Measurements from ENCODE around the gene RBMS1. TPM values are rescaled to one million over a fixed set of nuclear protein-coding genes. Genes with fewer than 3 reads are reported as not detected.
A peak's percentile ranks its signal among the peaks of the same experiment; 100 is the strongest.

The RBMS1 gene
- total RNA-seq, 1 experiment from 2014 or later: 111 TPM

DNA sequence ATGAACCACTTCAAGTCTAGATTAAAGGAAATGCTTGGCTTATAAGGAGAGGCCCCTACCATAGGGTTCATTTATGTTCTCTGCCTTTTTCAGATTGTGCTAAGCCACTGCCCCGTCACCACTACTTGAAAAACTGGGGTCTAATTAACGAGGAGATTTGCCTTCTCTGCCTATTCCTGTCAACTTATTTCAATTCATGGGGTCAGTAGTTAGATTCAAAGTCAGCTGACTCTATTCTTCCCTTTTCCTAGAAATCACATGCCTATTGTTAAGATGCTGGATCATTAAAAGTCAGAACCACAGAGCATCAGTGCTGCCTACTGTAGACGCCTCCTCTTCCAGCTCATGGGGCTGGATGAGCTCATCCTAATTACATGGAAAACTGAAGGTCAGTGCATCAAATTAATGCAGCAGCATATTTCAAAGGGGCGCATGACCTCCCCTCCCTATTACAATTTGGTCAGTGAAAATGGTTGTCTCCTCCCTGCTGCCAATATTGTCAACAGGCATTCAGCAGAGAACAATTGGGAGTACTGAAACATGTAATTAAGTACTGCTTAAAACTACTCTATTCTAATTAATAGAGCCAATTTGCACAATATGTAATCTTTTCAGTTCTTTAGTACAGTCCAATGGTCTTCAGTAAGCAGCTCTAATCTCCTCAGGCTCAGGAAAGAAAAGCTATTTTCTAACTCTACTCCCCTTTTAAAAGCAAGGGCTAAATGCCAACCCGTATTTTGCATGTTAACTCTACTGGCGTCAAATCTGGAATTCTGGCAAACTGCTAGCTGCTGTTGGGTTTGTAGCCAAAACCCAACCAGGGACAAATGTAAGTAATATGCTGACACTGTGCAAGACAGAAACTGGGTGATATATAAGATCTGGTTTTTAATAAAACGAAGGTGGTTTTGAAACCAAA lies 176.2 kb downstream of the RBMS1 start:
- Histone ChIP-seq H3K36me3 (peaks cover 30% of the 10 kb centered on the region), H3K27ac (no peak overlapping the region), H3K4me3 (no peak overlapping the region), H3K4me1 (replicated peaks) (0 out of 2 replicates have a peak, but pooled peaks cover 10% of the 10 kb centered on the region), H3K9me3 (replicated peaks) (no peaks in the 10 kb centered on the region), H3K27me3 (replicated peaks) (no peaks in the 10 kb centered on the region)
- no peak for DNase-seq (ENCODE audit: low read depth in 1 of 2, low spot score in 2 of 2)

DNA sequence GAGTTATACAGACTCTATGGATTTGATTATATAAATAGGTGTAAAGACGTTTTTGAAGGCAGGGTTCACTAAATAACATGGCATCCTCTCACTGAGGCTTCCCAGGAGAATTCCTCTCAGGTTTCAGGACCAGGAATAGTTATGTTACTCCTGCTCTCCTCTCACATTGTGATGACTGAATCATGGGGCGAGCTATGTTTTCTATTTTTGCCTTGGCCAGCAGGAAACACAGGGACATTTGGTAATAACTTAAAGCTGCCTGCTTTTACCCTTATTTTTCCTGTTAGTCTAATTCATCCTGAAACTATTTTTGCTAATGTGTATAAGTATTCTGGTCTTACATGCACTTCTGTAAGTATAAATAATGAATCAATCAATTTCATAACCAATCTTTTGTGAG lies 178.3 kb downstream of the RBMS1 start:
- no peak overlapping the region for H3K27ac ChIP-seq

DNA sequence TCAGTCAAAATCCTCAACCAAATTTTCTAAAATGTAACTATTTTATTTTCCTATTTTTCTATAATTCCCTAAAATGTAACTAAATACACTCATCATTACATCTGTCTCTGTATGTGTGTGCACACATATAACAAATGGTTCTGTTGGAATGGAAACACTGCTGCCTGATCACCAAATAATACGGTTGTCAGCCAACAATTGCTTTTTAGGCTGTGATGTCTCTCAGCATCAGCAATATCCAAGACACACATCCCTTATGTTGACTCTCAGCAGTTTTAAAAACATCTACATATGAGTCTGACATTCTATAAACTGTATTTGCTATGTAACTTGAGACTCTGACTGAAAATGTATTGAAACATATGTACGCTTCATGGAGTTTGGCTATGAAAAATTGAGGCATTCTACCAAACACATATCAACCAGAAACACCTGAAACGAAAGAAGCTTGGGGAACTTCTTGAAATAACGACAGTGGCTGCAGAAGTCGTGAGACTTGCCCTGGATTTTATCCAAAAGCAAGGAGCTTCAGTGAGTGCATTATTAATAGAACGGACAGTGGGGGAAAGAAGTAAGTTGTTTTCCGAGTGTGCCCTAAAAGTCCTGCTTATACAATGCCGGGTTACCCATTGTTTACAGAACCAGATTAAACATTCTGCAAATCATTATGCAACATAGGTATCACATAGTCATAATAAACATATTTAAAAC lies 183.3 kb downstream of the RBMS1 start:
- no peak for DNase-seq (ENCODE audit: low read depth in 1 of 2, low spot score in 2 of 2)
- H3K36me3 ChIP-seq: peaks cover 49% of the 10 kb centered on the region
- H3K4me3 ChIP-seq: no peak overlapping the region
- H3K9me3 ChIP-seq (replicated peaks): no peaks in the 10 kb centered on the region
- H3K27me3 ChIP-seq (replicated peaks): no peaks in the 10 kb centered on the region
- H3K4me1 ChIP-seq (replicated peaks): peaks cover 52% of the 10 kb centered on the region
- H3K27ac ChIP-seq: peak overlapping the region; percentile 94

More for the DNA sequence above, 178.3 kb downstream of the RBMS1 start:
- no peaks in the 10 kb centered on the region for H3K9me3 ChIP-seq (replicated peaks)
- H3K4me1 ChIP-seq (replicated peaks): peaks cover 9% of the 10 kb centered on the region
- DNase-seq (ENCODE audit: low read depth in 1 of 2, low spot score in 2 of 2): no peak
- no peaks in the 10 kb centered on the region for H3K27me3 ChIP-seq (replicated peaks)
- peaks cover 41% of the 10 kb centered on the region for H3K36me3 ChIP-seq
- no peak overlapping the region for H3K4me3 ChIP-seq

DNA sequence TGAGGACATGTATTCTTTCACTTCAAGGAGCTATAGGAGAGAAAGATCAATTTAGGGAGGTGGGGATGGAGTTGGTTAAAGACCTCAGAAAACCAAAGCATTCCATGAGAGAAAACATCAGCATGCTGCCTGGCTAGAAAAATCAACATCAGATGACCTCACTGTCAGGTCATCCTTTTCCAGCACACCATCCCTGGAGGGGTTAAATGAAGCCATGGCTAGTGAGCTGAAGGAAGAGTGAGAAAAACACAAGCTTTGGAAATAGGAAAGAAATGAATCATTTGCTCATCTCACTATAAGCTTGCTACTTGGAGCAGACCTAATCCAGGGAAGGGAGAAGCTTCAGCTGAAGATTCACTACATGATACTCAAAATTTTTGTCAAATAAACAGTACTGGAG lies 184.0 kb downstream of the RBMS1 start:
- no peaks in the 10 kb centered on the region for H3K27me3 ChIP-seq (replicated peaks)
- peaks cover 44% of the 10 kb centered on the region for H3K36me3 ChIP-seq
- H3K4me1 ChIP-seq (replicated peaks): peaks cover 55% of the 10 kb centered on the region
- no peak overlapping the region for H3K4me3 ChIP-seq
- H3K9me3 ChIP-seq (replicated peaks): no peaks in the 10 kb centered on the region
- peak overlapping the region; percentile 94 for H3K27ac ChIP-seq
- peak; percentile 52 to 72 for DNase-seq (ENCODE audit: low read depth in 1 of 2, low spot score in 2 of 2)

DNA sequence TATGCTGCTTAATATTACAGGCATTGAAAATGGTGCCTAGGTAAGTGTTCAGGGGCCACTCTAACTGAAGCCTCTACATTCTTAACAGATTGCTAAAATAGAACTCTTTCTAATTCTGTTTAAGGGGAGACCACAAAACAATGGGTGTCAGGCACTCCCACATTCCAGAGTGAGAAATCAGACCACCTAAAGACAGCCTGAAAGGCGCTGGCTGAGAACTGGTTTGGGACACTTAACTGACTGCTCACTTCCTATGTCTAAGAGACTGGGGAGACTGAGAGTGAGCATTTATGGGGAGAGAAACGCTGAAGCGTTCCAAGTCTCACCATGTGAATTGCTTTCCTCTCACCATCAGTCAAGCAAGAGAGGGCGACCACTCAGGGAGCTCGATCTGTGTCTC lies 184.7 kb downstream of the RBMS1 start:
- H3K27ac ChIP-seq: peak overlapping the region; percentile 94
- no peaks in the 10 kb centered on the region for H3K9me3 ChIP-seq (replicated peaks)
- peaks cover 60% of the 10 kb centered on the region for H3K4me1 ChIP-seq (replicated peaks)
- H3K27me3 ChIP-seq (replicated peaks): no peaks in the 10 kb centered on the region
- no peak overlapping the region for H3K4me3 ChIP-seq
- H3K36me3 ChIP-seq: peaks cover 47% of the 10 kb centered on the region
- peak; percentile 91 to 95 for DNase-seq (ENCODE audit: low read depth in 1 of 2, low spot score in 2 of 2)

DNA sequence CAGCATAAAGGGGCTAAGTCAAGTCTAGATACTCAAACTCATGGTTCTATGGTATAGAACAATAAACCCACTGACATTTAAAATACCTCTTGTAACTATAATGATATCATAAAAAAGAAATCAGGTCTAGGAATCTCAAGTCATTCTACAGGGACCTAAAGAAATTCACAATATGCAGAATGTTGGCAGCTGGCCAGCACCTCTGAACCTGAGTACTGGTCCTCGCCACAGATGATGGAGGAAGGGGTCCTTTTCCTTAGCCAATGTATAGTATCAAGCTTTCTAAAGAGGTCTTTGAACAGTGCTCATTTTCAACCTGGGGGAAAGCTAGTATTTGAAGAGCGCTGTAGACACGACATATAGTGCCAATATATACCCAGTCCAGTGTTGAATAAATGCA lies 185.1 kb downstream of the RBMS1 start:
- Histone ChIP-seq H3K4me1 (replicated peaks) (peaks cover 62% of the 10 kb centered on the region), H3K27ac (peak overlapping the region; percentile 94), H3K9me3 (replicated peaks) (no peaks in the 10 kb centered on the region), H3K27me3 (replicated peaks) (no peaks in the 10 kb centered on the region), H3K4me3 (no peak overlapping the region), H3K36me3 (peaks cover 51% of the 10 kb centered on the region)
- DNase-seq (ENCODE audit: low read depth in 1 of 2, low spot score in 2 of 2): no peak

DNA sequence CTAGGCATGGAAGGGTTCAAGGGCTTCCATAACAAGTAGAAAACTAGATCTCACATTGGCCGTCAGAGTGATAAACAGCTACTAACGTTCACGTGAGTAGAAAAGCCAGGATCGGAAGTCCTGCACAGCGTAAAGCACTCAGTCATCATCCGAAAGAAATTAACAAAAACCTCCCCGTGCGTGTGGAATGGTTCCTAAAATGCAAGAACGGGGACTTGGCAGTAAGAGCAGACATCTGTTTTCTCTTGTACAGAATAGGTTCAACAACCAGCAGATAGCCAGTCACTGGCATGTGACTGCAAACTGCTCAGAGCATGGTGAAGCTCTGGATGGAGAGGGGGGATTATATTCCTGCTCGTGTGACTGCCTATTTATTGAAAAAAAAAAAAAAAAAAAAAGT lies 186.6 kb downstream of the RBMS1 start:
- no peak for DNase-seq (ENCODE audit: low read depth in 1 of 2, low spot score in 2 of 2)
- peaks cover 56% of the 10 kb centered on the region for H3K36me3 ChIP-seq
- no peaks in the 10 kb centered on the region for H3K27me3 ChIP-seq (replicated peaks)
- no peak overlapping the region for H3K4me3 ChIP-seq
- no peaks in the 10 kb centered on the region for H3K9me3 ChIP-seq (replicated peaks)
- H3K27ac ChIP-seq: peak overlapping the region; percentile 9; the same call in 1 of the 2 replicates
- peaks cover 62% of the 10 kb centered on the region for H3K4me1 ChIP-seq (replicated peaks)

DNA sequence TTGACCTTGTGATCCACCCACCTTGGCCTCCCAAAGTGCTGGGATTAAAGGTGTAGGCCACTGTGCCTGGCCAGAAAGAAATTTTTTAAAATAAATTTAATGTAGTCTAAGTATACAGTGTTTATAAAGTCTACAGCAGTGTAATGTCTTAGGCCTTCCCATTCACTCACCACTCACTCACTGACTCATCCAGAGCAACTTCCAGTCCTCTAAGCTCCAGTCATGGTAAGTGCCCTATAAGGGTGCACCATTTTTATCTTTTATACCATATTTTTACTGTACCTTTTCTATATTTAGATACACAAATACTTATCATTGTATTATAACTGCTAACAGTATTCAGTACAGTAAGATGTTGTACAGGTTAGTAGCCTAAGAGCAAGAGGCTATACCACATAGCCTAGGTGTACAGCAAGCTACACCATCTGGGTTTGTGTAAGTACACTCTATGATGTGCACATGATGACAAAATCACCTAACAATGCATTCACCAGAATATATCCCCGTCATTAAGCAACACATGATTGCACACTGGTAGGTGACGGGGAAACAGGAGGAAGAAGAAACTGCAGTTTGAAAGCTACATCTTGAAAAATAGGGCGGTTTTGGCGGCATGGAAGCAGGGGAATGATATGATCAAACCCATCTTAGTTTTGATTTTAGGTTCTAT lies 188.4 kb downstream of the RBMS1 start:
- peaks cover 52% of the 10 kb centered on the region for H3K36me3 ChIP-seq
- no peaks in the 10 kb centered on the region for H3K9me3 ChIP-seq (replicated peaks)
- H3K4me3 ChIP-seq: no peak overlapping the region
- peak; percentile 58 to 59 for DNase-seq (ENCODE audit: low read depth in 1 of 2, low spot score in 2 of 2)
- peaks cover 66% of the 10 kb centered on the region for H3K4me1 ChIP-seq (replicated peaks)
- no peaks in the 10 kb centered on the region for H3K27me3 ChIP-seq (replicated peaks)
- H3K27ac ChIP-seq: peak overlapping the region; percentile 50

DNA sequence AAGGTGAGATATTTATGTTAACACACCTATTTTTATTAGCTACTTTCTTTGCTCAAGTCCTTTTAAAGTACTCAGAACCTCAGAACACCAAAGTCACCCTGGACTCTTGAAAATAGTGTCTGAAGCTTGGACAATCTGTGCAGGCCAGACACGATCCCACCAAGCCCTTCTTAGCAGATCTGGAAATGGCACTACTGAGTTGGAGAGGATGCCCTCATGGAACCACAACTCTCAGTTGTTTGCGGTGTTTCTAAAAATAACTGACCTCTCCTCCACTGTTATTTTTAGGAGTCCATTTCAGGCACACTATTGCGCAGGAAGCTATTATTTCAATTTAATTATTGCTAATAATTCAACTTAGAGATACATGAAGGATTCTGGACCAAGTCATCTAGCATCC lies 190.1 kb downstream of the RBMS1 start:
- Histone ChIP-seq H3K36me3 (peaks cover 66% of the 10 kb centered on the region), H3K27me3 (replicated peaks) (no peaks in the 10 kb centered on the region), H3K4me3 (no peak overlapping the region), H3K9me3 (replicated peaks) (no peaks in the 10 kb centered on the region), H3K4me1 (replicated peaks) (peaks cover 66% of the 10 kb centered on the region), H3K27ac (no peak overlapping the region)
- no peak for DNase-seq (ENCODE audit: low read depth in 1 of 2, low spot score in 2 of 2)

DNA sequence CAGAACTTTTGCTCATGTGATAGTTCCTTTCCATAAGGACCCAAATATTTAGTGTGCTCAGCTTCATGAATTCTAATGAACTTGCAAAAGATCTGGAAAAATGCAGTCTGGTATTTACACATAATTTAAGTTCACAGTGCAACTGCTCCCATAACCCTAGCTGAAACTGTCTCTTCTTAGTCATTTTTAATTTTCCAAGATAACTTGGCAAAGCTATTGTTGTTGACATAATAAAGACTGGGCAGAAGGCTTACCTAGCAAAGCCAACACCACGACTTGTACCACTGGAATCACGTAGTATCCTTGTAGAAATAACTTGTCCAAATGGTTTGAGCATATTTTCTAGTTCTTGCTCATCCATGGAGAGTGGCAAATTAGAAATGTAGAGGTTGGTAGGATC lies 190.5 kb downstream of the RBMS1 start:
- Histone ChIP-seq H3K36me3 (peaks cover 66% of the 10 kb centered on the region), H3K4me3 (no peak overlapping the region), H3K27ac (no peak overlapping the region), H3K9me3 (replicated peaks) (no peaks in the 10 kb centered on the region), H3K27me3 (replicated peaks) (no peaks in the 10 kb centered on the region), H3K4me1 (replicated peaks) (peaks cover 65% of the 10 kb centered on the region)
- no peak for DNase-seq (ENCODE audit: low read depth in 1 of 2, low spot score in 2 of 2)

DNA sequence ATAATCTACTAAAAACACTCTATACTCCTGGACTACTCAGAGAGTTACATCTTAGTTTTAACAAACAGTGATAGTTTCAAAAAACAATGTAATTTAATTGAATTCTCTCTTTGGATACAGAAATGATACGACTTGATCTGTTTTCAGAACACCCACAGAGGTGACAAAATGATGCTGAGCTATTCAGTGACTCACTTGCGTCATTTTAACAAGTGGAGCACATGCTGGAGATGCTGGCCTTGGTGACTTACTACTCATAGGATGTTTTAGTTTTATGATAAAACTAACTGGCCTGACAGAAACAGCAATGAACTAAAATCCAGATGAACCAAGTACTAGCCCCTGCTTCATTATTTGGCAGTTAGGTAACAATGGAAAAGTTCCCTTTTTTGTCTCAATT lies 192.2 kb downstream of the RBMS1 start:
- H3K27me3 ChIP-seq (replicated peaks): no peaks in the 10 kb centered on the region
- H3K4me3 ChIP-seq: no peak overlapping the region
- peaks cover 70% of the 10 kb centered on the region for H3K36me3 ChIP-seq
- no peaks in the 10 kb centered on the region for H3K9me3 ChIP-seq (replicated peaks)
- DNase-seq (ENCODE audit: low read depth in 1 of 2, low spot score in 2 of 2): no peak
- H3K27ac ChIP-seq: no peak overlapping the region
- peaks cover 52% of the 10 kb centered on the region for H3K4me1 ChIP-seq (replicated peaks)

DNA sequence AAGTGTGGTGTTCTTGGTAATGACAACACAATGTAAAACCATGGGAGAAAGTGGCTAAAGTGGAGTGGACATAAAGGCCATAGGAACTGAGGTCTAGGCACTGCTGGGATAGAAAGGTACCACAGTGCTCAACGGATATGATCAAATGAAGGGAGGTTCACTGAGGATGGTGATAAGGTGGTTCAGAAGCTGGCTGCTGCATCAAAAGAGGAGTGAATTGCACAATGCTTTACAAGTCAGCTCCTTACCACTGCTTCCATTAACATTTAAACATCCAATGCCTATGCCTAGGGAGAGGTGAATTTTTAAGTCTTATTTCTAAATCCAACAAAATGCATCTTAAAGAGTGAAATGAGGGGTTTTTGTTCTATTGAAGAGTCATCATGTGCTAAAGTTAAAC lies 193.4 kb downstream of the RBMS1 start:
- Histone ChIP-seq H3K9me3 (replicated peaks) (no peaks in the 10 kb centered on the region), H3K4me3 (no peak overlapping the region), H3K27ac (peak overlapping the region; percentile 69), H3K4me1 (replicated peaks) (peaks cover 51% of the 10 kb centered on the region), H3K36me3 (peaks cover 74% of the 10 kb centered on the region), H3K27me3 (replicated peaks) (no peaks in the 10 kb centered on the region)
- no peak for DNase-seq (ENCODE audit: low read depth in 1 of 2, low spot score in 2 of 2)

DNA sequence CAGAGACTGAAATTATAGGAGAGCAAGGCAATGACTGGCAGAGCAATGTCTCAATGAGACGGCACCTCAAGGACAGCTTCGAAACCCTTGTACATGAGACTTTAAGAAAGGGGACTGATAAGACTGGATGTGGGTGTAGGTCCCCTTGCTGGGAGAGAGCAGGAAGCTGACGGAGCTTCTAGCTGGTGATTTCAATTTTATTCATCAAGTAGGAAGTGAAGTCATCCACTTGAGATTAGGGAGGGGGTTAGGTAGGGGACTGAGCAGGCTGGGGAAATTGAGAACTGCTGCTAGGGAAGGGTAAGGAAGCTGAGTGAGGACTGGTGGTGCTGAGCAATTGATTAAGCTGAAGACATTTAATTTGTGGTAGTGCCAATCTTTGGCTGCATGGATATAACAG lies 194.1 kb downstream of the RBMS1 start:
- peaks cover 52% of the 10 kb centered on the region for H3K4me1 ChIP-seq (replicated peaks)
- peak; percentile 52 to 53 for DNase-seq (ENCODE audit: low read depth in 1 of 2, low spot score in 2 of 2)
- no peaks in the 10 kb centered on the region for H3K9me3 ChIP-seq (replicated peaks)
- H3K36me3 ChIP-seq: peaks cover 75% of the 10 kb centered on the region
- peak overlapping the region; percentile 69 for H3K27ac ChIP-seq
- no peak overlapping the region for H3K4me3 ChIP-seq
- H3K27me3 ChIP-seq (replicated peaks): no peaks in the 10 kb centered on the region

Measured in SJSA1 (cell line).